GM21786 (cell line): ENCODE data around the gene WDR45B.
"Not testable (repeated sequence)": the region's sequence is repeated elsewhere in the genome, so short reads cannot be mapped to it uniquely, and the experiment has no call there.

Experiments
- ATAC-seq: cut with Tn5 transposase; IDR thresholded peaks from one replicate; pipeline ENCODE4 v1.9.1; 2021; ENCODE audit not compliant: unreplicated experiment

The WDR45B gene

DNA sequence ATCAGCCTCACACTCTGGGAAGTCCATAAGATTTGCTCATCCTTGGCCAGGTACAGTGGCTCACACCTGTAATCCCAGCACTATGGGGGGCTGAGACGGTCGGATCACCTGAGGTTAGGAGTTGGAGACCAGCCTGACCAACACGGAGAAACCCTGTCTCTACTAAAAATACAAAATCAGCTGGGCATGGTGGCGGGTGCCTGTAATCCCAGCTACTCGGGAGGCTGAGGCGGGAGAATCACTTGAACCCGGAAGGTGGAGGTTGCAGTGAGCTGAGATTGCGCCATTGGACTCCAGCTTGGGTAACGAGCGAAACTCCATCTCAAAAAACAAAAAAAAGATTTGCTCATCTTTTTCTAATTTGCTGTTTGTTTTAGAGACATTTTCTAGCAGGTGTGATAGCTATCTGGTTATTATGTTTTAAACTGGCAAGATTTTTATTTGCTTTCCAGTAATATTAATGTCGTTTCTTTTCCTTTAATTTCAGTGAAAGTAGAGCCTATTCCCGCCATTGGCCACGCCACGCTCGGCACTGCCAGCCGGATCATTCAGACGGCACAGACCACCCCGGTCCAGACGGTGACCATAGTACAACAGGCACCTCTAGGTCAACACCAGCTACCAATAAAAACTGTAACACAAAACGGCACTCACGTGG, 61.5 kb downstream of the WDR45B start:
- ATAC-seq: no peak

DNA sequence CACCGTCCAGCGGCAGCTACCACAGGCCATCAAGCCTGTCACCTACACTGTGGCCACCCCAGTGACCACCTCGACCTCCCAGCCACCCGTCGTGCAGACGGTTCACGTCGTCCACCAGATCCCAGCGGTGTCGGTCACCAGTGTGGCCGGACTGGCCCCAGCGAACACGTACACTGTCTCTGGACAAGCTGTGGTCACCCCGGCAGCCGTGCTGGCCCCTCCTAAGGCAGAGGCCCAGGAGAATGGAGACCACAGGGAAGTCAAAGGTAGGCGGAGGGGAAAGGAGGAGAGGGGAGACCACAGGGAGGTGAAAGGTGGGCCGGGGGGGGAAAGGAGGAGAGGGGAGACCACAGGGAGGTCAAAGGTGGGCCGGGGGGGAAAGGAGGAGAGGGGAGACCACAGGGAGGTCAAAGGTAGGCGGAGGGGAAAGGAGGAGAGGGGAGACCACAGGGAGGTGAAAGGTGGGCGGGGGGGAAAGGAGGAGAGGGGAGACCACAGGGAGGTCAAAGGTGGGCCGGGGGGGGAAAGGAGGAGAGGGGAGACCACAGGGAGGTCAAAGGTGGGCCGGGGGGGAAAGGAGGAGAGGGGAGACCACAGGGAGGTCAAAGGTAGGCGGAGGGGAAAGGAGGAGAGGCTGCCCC, 62.2 kb downstream of the WDR45B start:
- not testable (repeated sequence) for ATAC-seq

- no peak for ATAC-seq
Observed at GRCh38 chr17:82583720-82584234, 64.5 kb downstream of the WDR45B start.

- no peak for ATAC-seq
Observed at GRCh38 chr17:82582709-82583108, 65.5 kb downstream of the WDR45B start.

DNA sequence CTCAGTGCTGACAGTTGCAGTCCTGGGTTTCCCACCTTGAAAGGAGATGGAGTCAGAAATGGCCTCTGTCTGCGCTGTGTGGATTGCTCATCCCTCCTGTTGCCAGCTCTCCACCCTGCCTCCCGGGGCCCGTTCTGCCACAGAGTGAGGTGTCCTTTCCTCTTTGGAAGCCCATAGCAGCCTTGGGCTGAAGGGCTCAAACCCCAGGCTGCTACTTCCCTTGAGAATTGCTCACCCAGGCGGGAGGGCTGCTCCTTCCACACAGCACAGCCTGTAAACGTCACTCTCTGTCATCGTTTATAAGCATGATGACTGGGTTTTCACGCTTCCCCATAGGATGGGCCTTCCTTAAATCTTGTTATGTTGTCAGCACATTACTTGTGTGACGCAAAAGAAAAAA, 66.0 kb downstream of the WDR45B start:
- no peak for ATAC-seq

- not testable (repeated sequence) for ATAC-seq
Observed at GRCh38 chr17:82579969-82580368, 68.3 kb downstream of the WDR45B start.

DNA sequence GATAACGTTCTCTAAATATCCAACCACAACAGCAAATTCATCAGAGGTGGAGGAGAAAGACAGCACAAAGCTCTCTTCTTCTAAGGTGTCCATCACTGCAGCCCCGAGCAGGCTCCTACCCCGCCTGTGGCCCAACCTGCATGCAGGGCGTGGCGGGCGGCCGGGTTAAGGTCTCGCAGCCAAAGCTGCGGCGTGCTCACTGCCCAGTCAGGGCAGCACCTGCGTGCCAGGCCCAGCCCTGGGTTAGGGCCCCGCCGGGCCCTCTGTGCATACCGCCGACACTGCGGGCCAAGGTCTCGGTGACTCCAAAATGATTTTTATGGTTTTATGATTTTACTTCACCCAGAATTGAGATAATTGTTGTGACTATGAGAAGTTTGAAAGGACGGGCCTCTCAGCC, 70.9 kb downstream of the WDR45B start:
- no peak for ATAC-seq

DNA sequence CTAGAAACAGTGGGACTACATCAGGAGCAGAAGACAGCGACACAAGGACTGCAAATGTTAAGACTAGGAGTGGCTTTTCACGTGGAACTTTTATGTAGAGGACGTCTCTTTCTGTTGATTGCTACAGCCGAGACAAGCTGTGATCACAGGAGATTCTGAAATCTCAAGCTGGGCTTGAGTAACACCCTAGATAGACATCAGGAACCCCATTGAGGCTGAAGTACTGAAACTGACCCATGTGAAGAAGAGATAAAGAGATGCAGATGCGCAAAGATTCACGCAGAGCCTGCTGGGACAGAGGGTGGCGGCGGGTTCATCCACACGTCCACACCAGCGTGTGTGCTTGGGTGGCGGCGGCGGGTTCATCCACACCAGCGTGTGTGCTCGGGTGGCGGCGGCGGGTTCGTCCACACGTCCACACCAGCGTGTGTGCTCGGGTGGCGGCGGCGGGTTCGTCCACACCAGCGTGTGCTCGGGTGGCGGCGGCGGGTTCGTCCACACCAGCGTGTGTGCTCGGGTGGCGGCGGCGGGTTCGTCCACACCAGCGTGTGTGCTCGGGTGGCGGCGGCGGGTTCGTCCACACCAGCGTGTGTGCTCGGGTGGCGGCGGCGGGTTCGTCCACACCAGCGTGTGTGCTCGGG, 72.5 kb downstream of the WDR45B start:
- not testable (repeated sequence) for ATAC-seq

DNA sequence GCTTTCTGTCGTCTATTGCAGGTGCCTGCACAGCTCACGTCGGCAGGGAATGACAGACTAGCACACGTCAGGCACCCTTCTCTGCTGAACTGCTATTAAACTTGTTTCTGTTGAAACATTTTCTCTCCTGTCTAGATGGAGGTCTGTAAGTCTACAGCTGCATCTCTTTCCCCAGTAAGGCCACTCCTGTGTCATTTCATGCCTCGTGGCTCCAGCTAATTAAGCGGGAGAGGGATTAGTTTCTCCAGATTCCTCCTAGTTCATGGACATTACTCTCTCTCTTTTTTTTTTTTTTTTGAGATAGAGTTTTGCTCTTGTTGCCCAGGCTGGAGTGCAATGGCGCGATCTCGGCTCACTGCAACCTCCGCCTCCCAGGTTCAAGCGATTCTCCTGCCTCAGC, 74.2 kb downstream of the WDR45B start:
- no peak for ATAC-seq

- ATAC-seq: no peak
Observed at GRCh38 chr17:82571855-82572254, 76.4 kb downstream of the WDR45B start.

GRCh38 chr17:82570277-82570676, 78.0 kb downstream of the WDR45B start:
- ATAC-seq: no peak

DNA sequence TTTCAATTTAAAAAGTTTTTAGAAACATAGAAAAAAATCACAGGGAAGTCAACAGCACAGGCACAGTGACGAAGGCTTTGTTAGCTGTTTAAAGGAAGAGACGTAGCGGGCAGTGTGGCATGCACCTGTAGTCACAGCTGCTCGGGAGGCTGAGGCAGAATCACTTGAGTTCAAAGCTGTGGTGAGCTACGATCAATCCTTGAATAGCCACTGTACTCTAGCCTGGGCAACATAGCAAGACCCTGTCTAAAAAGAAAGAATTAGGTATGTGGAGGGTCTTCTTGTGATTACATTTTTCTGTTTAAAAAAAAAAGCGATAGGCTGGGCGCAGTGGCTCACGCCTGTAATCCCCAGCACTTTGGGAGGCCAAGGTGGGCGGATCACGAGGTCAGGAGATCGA, 78.6 kb downstream of the WDR45B start:
- ATAC-seq: no peak

- ATAC-seq: no peak
Observed at GRCh38 chr17:82568997-82569393, 79.2 kb downstream of the WDR45B start.

DNA sequence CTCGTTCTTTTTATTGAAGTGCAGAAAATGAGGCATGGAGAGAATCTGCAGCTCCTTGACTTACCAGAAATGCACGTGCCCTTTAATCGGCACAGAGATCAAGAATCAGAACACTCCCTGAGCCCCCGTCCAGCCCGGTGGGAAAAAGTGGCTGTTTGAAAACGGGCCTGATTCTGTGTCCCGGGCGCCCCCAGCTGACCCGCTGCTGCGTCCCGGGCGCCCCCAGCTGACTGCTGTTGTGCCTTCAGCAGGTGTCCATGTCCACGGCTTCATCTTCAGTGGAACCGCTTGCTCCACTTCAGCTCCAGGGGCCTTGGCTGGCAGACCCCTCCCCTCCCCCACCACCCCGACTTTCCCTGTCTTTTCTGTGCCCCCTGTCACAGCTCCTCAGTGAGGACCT, 81.0 kb downstream of the WDR45B start:
- ATAC-seq: no peak

- no peak for ATAC-seq
Observed at GRCh38 chr17:82566129-82566960, 81.9 kb downstream of the WDR45B start.

DNA sequence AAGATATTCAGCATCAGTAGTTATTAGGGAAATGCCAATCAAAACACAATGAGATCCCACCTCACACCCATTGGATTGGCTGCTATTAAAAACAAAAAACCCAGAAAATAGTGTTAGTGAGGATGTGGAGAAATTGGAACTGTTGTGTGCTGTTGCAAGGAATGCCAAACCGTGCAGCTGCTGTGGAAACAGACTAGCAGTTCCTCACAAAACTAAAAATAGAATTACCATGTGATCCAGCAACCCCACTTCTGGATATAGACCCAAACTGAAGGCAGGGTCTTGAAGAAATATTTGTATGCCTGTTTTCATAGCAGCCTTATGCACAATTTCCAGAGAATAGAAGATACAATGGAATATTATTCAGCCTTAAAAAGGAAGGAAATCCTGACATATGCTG, 82.7 kb downstream of the WDR45B start:
- no peak for ATAC-seq
